Measurements from ENCODE around the gene ACOXL.
"Not testable (repeated sequence)": the region's sequence is repeated elsewhere in the genome, so short reads cannot be mapped to it uniquely, and the experiment has no call there.

The ACOXL gene

GRCh38 chr2:110933420-110933819, 201.0 kb downstream of the ACOXL start:
- no peak for DNase-seq

- DNase-seq, result no peak
Measured at GRCh38 chr2:110934948-110935347, 202.6 kb downstream of the ACOXL start.

DNA sequence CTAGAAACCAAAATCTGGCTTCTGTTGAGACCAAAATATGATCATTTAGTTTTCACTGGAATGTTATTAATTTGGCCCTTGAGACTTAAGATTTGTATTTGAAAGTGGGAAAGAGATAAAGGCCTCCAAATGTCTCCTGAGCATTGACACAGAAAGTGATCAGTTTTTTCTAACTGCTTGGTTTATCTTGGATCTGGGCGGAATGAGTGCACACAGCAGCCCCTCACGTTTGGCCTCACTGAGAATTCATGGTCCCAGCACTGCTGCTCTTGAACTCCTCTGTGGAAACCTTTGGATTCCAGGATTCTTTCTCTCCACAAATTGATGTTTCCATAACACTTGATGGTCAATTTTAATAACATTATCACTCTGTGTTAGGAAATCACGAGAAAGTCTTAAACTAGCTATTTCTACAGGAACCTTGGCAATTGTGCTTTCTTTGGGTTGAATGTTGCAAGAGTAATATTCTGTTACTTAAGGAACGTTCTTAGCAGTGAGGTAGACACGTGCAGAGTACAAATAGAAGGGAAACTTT, 208.1 kb downstream of the ACOXL start:
- DNase-seq, result no peak

DNA sequence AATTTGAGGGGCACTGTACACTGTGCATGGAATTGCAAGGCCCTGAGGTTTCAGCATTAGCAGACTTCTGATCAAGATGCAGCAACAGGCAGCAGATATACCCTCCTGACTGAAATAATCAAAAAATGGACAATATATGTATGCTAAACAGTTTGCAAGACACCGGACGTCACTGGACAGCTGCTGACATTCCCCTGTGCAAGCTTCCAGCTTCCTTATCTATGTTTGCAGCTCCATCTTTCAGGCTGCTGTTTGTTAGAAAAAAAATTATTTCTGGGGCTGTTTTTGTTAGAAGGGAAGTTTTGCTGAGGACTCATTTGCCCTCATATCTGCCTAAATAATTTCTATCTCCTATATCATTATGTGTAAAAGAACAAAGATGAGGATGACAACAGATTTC, 208.9 kb downstream of the ACOXL start:
- DNase-seq, result no peak

- no peak for DNase-seq
Measured at GRCh38 chr2:110943070-110943634, 210.8 kb downstream of the ACOXL start.

GRCh38 chr2:110946902-110947301, 214.5 kb downstream of the ACOXL start:
- peak; percentile 49 to 80 for DNase-seq

GRCh38 chr2:110948027-110948674, 215.8 kb downstream of the ACOXL start:
- DNase-seq, result no peak

- no peak for DNase-seq
Measured at GRCh38 chr2:110950281-110950680, 217.9 kb downstream of the ACOXL start.

GRCh38 chr2:110955045-110955444, 222.7 kb downstream of the ACOXL start:
- DNase-seq, result no peak

DNA sequence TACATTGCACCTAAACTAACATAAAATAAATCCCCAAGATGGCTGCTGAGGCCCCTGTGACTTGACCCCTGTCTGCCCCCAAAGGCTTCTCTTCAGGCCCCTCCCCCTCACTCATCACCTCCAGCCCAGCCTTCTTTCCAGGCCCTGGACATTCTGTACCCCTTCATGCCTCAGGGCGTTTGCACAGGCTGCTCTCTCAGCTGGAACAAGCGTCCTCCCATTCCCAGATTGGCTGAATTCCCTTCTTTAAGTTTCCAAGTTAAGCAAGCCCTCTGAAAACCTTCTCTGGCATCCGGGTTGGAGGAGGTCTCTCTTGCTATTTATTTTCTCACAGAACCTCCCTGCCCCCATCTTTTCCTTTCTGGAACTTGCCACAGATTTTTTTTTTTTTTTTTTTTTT, 223.2 kb downstream of the ACOXL start:
- DNase-seq, result no peak

- DNase-seq, result peak in 1 of 2 donors; percentile 34
Measured at GRCh38 chr2:110957293-110957692, 224.9 kb downstream of the ACOXL start.

- DNase-seq, result no peak
Measured at GRCh38 chr2:110958346-110959119, 226.2 kb downstream of the ACOXL start.

DNA sequence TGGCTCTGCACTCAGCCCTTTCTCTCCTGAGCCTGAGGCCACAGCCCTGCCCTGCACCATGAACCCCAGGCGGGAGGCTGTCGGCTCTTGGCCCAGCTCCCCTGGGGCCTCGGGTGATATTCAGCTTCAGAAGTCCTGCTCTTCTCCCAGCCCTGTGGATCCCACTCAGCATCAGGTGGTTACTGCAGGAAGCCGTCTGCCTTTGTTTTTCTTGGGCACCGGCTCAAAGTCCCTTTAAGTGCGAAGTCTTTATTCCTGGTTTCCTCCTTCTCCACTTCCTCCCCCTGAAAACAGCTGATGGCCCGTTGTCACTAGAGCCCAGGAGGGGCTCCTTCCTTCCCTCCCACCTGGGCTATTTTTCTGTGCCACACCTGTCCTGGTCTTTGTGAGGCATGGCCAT, 226.8 kb downstream of the ACOXL start:
- DNase-seq, result no peak

- DNase-seq, result no peak
Measured at GRCh38 chr2:110960281-110960680, 227.9 kb downstream of the ACOXL start.

- DNase-seq, result no peak
Measured at GRCh38 chr2:110960954-110961353, 228.6 kb downstream of the ACOXL start.

DNA sequence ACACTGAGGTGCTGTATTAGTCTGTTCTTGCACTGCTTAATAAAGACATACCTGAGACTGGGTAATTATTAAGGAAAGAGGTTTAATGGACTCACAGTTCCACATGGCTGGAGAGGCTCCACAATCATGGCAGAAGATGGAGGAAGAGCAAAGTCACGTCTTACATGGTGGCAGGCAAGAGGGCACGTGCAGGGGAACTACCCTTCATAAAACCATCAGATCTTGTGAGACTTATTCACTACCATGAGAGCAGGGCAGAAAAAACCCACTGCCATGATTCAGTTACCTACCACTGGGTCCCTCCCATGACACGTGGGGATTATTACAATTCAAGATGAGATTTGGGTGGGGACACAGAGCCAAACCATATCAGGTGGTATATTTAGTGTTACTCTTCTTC, 229.3 kb downstream of the ACOXL start:
- DNase-seq, result not testable (repeated sequence)

DNA sequence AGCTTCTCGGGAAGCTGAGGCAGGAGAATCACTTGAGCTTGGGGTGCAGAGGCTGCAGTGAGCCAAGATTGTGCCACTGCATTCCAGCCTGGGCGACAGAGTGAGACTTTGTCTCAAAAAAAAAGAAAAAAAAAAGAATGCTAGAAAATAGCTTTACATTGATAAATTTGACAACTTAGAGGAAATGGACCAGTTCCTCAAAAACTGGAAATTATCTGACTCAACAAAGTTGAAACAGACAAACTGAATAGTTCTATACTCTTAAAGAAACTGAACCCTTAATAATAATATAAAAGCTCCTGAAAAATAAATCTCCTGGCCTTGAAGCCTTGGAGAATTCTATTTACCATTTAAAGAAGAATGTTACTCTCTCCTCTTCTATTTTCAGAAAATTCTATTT, 237.3 kb downstream of the ACOXL start:
- DNase-seq, result peak in 1 of 2 donors; percentile 28

GRCh38 chr2:110970201-110970600, 237.8 kb downstream of the ACOXL start:
- DNase-seq, result no peak

- no peak for DNase-seq
Measured at GRCh38 chr2:110971811-110972210, 239.4 kb downstream of the ACOXL start.

GRCh38 chr2:110973262-110973661, 240.9 kb downstream of the ACOXL start:
- DNase-seq, result peak; percentile 16 to 46

GRCh38 chr2:110977403-110977802, 245.0 kb downstream of the ACOXL start:
- peak; percentile 78 to 90 for DNase-seq

- no peak for DNase-seq
Measured at GRCh38 chr2:110978148-110978547, 245.8 kb downstream of the ACOXL start.

- DNase-seq, result no peak
Measured at GRCh38 chr2:110978756-110979470, 246.5 kb downstream of the ACOXL start.

Data from inflammatory macrophage (primary cell).